ENCODE measurements around the gene AUTS2. TPM values are rescaled to one million over a fixed set of nuclear protein-coding genes. Genes with fewer than 3 reads are reported as not detected.
A peak's percentile ranks its signal among the peaks of the same experiment; 100 is the strongest.

Gene AUTS2
- total RNA-seq, 1 experiment from 2014 or later: 50.0 TPM

DNA sequence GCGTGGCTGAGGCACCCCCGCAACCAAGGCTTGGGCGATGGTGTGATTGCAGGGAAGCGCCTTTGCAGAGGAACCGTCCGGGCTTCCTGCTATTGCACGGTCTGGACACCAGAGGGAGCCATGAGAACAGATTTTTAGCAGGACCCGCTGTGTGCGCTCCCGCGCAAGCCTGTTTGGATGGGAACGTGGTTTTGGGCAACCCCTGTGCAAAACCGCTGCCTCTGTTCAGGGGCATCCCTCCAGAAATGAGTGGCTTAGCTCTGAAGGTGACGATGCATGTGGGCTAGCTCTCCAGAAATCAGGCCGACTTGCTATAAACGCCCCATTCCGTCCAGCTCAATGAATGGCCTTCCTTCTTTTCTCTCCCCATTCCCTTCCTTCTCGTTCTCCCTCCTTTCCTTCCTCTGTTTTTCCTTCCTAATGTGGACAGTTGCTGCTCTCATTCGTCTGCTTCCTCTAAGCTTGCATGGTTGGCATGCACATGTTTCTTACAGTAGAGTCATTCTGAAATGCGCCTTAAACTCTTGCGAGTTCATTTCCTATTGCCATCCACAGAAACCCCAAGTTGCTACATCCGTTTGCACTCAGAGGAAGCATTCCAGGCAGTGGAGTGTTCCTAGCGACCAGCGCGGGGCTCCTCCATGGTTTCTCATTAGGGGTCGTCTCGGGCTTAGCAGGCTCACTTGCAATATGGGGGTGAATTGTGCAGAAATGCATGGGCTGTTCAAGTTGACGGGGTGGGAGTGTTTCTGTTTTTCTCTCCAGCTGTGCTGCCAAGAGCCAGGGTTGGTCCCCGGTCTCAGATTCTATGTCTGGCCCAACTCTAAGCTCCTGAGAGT is 1231.2 kb downstream of the AUTS2 start:
- TF ChIP-seq FOXK1 (CRISPR knock-in tag; IDR thresholded peaks at IDR 0.05): 0 out of 2 replicates have a peak, but pooled peaks have one; percentile 19
- no peak for TF ChIP-seq GTF2I (CRISPR knock-in tag; conservative IDR thresholded peaks at IDR 0.05)
- TF ChIP-seq FOXJ3 (CRISPR knock-in tag; IDR thresholded peaks at IDR 0.05; ENCODE audit: borderline replicate concordance): no peak
- TF ChIP-seq, protein P1, sequence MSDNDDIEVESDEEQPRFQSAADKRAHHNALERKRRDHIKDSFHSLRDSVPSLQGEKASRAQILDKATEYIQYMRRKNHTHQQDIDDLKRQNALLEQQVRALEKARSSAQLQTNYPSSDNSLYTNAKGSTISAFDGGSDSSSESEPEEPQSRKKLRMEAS (CRISPR knock-in tag; IDR thresholded peaks at IDR 0.05): peak; percentile 65; the same call in 1 of the 2 replicates
- TF ChIP-seq NR3C1 (CRISPR knock-in tag; conservative IDR thresholded peaks at IDR 0.05; ENCODE audit: low read depth): no peak
- TF ChIP-seq SMAD4 (CRISPR knock-in tag; IDR thresholded peaks at IDR 0.05): no peak
- TF ChIP-seq ZNF416 (CRISPR knock-in tag; IDR thresholded peaks at IDR 0.05): no peak
- TF ChIP-seq ETV6 (CRISPR knock-in tag; IDR thresholded peaks at IDR 0.05): peak; percentile 12; the same call in 1 of the 2 replicates
- TF ChIP-seq, protein P2, sequence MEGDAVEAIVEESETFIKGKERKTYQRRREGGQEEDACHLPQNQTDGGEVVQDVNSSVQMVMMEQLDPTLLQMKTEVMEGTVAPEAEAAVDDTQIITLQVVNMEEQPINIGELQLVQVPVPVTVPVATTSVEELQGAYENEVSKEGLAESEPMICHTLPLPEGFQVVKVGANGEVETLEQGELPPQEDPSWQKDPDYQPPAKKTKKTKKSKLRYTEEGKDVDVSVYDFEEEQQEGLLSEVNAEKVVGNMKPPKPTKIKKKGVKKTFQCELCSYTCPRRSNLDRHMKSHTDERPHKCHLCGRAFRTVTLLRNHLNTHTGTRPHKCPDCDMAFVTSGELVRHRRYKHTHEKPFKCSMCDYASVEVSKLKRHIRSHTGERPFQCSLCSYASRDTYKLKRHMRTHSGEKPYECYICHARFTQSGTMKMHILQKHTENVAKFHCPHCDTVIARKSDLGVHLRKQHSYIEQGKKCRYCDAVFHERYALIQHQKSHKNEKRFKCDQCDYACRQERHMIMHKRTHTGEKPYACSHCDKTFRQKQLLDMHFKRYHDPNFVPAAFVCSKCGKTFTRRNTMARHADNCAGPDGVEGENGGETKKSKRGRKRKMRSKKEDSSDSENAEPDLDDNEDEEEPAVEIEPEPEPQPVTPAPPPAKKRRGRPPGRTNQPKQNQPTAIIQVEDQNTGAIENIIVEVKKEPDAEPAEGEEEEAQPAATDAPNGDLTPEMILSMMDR (IDR thresholded peaks at IDR 0.05): peak; percentile 97
- TF ChIP-seq, protein P3, sequence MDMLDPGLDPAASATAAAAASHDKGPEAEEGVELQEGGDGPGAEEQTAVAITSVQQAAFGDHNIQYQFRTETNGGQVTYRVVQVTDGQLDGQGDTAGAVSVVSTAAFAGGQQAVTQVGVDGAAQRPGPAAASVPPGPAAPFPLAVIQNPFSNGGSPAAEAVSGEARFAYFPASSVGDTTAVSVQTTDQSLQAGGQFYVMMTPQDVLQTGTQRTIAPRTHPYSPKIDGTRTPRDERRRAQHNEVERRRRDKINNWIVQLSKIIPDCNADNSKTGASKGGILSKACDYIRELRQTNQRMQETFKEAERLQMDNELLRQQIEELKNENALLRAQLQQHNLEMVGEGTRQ (CRISPR knock-in tag; IDR thresholded peaks at IDR 0.05): no peak
- Mint-ChIP-seq H3K36me3 (peaks cover 4% of the 10 kb centered on the region; the same call in 1 of the 2 replicates), H3K27me3 (ENCODE audit: low read depth) (no peaks in the 10 kb centered on the region; the same call in none of the 2 replicates), H3K9me3 (peaks cover 13% of the 10 kb centered on the region), H3K27ac (0 out of 2 replicates have a peak overlapping the region, but pooled peaks have one; percentile 51), H3K4me3 (peak overlapping the region; percentile 45), H3K4me1 (peaks cover 16% of the 10 kb centered on the region)
- ChIA-PET CTCF (interaction anchor here (0.7 to 3.7 kb wide), 13 partner anchors 19 to 923 kb away, joined by 3 to 28 read pairs (median 4); no protein-coding TSS in a partner anchor), POLR2A (no interaction called here)
- DNase-seq (ENCODE audit: low spot score) (peak; percentile 91), ATAC-seq (peak; percentile 89)

DNA sequence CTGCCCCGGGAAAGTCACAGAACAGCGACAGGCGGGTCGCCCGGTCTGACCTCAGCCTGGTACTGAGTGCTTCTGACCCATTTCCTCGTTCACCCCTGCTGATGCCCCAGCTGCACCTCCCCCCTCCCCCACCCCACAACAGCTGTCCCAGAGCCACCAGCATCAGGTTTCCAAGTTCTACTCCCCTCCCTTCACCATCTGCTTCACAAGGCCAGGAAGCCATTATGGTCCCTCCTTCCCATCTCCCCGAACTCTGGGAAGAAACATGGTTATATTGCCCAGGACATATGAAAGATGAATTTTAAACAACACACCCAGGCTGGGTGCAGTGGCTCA is 1231.8 kb downstream of the AUTS2 start:
- peaks cover 17% of the 10 kb centered on the region for H3K9me3 Mint-ChIP-seq
- no peaks in the 10 kb centered on the region; the same call in none of the 2 replicates for H3K27me3 Mint-ChIP-seq (ENCODE audit: low read depth)
- ATAC-seq: peak; percentile 34
- POLR2A ChIA-PET: no interaction called here
- CTCF ChIA-PET: interaction anchor here (0.7 to 3.7 kb wide), 11 partner anchors 18 to 922 kb away, joined by 3 to 28 read pairs (median 6); no protein-coding TSS in a partner anchor
- peak overlapping the region; percentile 52; the same call in 1 of the 2 replicates for H3K27ac Mint-ChIP-seq
- no peak for DNase-seq (ENCODE audit: low spot score)
- peaks cover 16% of the 10 kb centered on the region for H3K4me1 Mint-ChIP-seq
- H3K36me3 Mint-ChIP-seq: peaks cover 10% of the 10 kb centered on the region
- H3K4me3 Mint-ChIP-seq: no peak overlapping the region
- TF ChIP-seq, protein P4, sequence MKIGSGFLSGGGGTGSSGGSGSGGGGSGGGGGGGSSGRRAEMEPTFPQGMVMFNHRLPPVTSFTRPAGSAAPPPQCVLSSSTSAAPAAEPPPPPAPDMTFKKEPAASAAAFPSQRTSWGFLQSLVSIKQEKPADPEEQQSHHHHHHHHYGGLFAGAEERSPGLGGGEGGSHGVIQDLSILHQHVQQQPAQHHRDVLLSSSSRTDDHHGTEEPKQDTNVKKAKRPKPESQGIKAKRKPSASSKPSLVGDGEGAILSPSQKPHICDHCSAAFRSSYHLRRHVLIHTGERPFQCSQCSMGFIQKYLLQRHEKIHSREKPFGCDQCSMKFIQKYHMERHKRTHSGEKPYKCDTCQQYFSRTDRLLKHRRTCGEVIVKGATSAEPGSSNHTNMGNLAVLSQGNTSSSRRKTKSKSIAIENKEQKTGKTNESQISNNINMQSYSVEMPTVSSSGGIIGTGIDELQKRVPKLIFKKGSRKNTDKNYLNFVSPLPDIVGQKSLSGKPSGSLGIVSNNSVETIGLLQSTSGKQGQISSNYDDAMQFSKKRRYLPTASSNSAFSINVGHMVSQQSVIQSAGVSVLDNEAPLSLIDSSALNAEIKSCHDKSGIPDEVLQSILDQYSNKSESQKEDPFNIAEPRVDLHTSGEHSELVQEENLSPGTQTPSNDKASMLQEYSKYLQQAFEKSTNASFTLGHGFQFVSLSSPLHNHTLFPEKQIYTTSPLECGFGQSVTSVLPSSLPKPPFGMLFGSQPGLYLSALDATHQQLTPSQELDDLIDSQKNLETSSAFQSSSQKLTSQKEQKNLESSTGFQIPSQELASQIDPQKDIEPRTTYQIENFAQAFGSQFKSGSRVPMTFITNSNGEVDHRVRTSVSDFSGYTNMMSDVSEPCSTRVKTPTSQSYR (CRISPR knock-in tag; IDR thresholded peaks at IDR 0.05): no peak
- TF ChIP-seq, protein P5, sequence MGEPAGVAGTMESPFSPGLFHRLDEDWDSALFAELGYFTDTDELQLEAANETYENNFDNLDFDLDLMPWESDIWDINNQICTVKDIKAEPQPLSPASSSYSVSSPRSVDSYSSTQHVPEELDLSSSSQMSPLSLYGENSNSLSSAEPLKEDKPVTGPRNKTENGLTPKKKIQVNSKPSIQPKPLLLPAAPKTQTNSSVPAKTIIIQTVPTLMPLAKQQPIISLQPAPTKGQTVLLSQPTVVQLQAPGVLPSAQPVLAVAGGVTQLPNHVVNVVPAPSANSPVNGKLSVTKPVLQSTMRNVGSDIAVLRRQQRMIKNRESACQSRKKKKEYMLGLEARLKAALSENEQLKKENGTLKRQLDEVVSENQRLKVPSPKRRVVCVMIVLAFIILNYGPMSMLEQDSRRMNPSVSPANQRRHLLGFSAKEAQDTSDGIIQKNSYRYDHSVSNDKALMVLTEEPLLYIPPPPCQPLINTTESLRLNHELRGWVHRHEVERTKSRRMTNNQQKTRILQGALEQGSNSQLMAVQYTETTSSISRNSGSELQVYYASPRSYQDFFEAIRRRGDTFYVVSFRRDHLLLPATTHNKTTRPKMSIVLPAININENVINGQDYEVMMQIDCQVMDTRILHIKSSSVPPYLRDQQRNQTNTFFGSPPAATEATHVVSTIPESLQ (CRISPR knock-in tag; IDR thresholded peaks at IDR 0.05): no peak
- TF ChIP-seq JAZF1 (CRISPR knock-in tag; IDR thresholded peaks at IDR 0.05) (no peak), ZNF317 (CRISPR knock-in tag; IDR thresholded peaks at IDR 0.05; ENCODE audit: borderline replicate concordance, low read depth) (no peak), RELA (CRISPR knock-in tag; IDR thresholded peaks at IDR 0.05; ENCODE audit: borderline replicate concordance) (no peak), TEAD1 (CRISPR knock-in tag; IDR thresholded peaks at IDR 0.05) (no peak), EMX1 (CRISPR knock-in tag; IDR thresholded peaks at IDR 0.05) (no peak), OVOL2 (CRISPR knock-in tag; IDR thresholded peaks at IDR 0.05; ENCODE audit: borderline replicate concordance) (no peak)
- TF ChIP-seq, protein P6, sequence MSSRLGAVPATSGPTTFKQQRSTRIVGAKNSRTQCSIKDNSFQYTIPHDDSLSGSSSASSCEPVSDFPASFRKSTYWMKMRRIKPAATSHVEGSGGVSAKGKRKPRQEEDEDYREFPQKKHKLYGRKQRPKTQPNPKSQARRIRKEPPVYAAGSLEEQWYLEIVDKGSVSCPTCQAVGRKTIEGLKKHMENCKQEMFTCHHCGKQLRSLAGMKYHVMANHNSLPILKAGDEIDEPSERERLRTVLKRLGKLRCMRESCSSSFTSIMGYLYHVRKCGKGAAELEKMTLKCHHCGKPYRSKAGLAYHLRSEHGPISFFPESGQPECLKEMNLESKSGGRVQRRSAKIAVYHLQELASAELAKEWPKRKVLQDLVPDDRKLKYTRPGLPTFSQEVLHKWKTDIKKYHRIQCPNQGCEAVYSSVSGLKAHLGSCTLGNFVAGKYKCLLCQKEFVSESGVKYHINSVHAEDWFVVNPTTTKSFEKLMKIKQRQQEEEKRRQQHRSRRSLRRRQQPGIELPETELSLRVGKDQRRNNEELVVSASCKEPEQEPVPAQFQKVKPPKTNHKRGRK (CRISPR knock-in tag; IDR thresholded peaks at IDR 0.05; ENCODE audit: borderline replicate concordance): no peak
- TF ChIP-seq, protein P7, sequence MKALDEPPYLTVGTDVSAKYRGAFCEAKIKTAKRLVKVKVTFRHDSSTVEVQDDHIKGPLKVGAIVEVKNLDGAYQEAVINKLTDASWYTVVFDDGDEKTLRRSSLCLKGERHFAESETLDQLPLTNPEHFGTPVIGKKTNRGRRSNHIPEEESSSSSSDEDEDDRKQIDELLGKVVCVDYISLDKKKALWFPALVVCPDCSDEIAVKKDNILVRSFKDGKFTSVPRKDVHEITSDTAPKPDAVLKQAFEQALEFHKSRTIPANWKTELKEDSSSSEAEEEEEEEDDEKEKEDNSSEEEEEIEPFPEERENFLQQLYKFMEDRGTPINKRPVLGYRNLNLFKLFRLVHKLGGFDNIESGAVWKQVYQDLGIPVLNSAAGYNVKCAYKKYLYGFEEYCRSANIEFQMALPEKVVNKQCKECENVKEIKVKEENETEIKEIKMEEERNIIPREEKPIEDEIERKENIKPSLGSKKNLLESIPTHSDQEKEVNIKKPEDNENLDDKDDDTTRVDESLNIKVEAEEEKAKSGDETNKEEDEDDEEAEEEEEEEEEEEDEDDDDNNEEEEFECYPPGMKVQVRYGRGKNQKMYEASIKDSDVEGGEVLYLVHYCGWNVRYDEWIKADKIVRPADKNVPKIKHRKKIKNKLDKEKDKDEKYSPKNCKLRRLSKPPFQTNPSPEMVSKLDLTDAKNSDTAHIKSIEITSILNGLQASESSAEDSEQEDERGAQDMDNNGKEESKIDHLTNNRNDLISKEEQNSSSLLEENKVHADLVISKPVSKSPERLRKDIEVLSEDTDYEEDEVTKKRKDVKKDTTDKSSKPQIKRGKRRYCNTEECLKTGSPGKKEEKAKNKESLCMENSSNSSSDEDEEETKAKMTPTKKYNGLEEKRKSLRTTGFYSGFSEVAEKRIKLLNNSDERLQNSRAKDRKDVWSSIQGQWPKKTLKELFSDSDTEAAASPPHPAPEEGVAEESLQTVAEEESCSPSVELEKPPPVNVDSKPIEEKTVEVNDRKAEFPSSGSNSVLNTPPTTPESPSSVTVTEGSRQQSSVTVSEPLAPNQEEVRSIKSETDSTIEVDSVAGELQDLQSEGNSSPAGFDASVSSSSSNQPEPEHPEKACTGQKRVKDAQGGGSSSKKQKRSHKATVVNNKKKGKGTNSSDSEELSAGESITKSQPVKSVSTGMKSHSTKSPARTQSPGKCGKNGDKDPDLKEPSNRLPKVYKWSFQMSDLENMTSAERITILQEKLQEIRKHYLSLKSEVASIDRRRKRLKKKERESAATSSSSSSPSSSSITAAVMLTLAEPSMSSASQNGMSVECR (CRISPR knock-in tag; IDR thresholded peaks at IDR 0.05; ENCODE audit: borderline replicate concordance): no peak
